ENCODE results near the gene SUPT5H.
"Not testable (repeated sequence)": the region's sequence is repeated elsewhere in the genome, so short reads cannot be mapped to it uniquely, and the experiment has no call there.

SUPT5H gene

GRCh38 chr19:39470724-39471339 is 25.4 kb downstream of the SUPT5H start:
- Histone ChIP-seq H3K79me2 (ENCODE audit: control insufficient read depth, insufficient read depth, low read length, unreplicated experiment) (no peaks in the 10 kb centered on the region), H3K4me1 (ENCODE audit: control insufficient read depth, insufficient read depth, low read length, unreplicated experiment) (no peaks in the 10 kb centered on the region), H3K27ac (ENCODE audit: low read depth, low read length) (no peak overlapping the region), H3K4me3 (ENCODE audit: low read depth, low read length) (no peak overlapping the region), H3K27me3 (ENCODE audit: insufficient read depth, low read length) (no peaks in the 10 kb centered on the region), H2AFZ (ENCODE audit: low read length, unreplicated experiment) (no peak overlapping the region), H3K36me3 (ENCODE audit: insufficient read depth, low read length) (peaks cover 4% of the 10 kb centered on the region)

DNA sequence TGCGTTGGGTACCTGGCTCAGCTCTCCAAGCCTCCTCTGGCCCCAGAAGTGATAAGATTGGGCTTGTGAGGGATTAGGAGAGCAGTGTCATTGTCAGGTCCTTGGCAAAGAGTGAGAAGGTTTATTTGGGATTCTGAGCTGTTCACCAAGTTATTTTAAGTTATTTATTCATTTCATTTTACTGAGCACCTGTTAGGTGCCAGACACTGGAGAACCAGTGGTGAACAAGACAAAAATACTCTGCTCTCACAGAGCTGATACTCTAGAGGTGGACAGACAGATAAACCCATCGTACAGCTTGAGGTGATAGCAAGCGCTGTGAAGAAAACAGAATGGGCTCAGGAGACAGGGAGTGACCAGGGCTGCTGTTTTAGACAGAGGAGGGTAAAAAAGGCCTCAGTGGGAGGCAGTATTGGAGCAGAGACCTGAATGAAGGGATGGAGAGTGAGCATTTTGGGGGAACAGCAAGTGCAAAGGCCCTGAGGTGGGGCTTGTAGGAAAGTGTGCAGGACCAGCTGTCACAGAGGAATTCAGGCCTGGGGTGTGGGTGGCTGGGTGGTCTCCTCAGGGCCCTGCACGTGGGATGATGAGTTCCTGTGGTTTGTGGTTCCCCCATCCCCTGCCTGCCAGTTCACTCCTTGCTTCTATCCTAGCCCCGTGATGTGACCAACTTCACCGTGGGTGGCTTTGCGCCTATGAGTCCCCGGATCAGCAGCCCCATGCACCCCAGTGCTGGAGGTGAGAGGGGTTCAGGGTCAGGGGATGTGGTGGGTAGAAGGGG is 26.6 kb downstream of the SUPT5H start:
- H3K4me1 ChIP-seq (ENCODE audit: control insufficient read depth, insufficient read depth, low read length, unreplicated experiment), result no peaks in the 10 kb centered on the region
- no peaks in the 10 kb centered on the region for H3K79me2 ChIP-seq (ENCODE audit: control insufficient read depth, insufficient read depth, low read length, unreplicated experiment)
- no peak overlapping the region for H3K27ac ChIP-seq (ENCODE audit: low read depth, low read length)
- peaks cover 4% of the 10 kb centered on the region for H3K36me3 ChIP-seq (ENCODE audit: insufficient read depth, low read length)
- no peak overlapping the region for H2AFZ ChIP-seq (ENCODE audit: low read length, unreplicated experiment)
- no peaks in the 10 kb centered on the region for H3K27me3 ChIP-seq (ENCODE audit: insufficient read depth, low read length)
- no peak overlapping the region for H3K4me3 ChIP-seq (ENCODE audit: low read depth, low read length)

DNA sequence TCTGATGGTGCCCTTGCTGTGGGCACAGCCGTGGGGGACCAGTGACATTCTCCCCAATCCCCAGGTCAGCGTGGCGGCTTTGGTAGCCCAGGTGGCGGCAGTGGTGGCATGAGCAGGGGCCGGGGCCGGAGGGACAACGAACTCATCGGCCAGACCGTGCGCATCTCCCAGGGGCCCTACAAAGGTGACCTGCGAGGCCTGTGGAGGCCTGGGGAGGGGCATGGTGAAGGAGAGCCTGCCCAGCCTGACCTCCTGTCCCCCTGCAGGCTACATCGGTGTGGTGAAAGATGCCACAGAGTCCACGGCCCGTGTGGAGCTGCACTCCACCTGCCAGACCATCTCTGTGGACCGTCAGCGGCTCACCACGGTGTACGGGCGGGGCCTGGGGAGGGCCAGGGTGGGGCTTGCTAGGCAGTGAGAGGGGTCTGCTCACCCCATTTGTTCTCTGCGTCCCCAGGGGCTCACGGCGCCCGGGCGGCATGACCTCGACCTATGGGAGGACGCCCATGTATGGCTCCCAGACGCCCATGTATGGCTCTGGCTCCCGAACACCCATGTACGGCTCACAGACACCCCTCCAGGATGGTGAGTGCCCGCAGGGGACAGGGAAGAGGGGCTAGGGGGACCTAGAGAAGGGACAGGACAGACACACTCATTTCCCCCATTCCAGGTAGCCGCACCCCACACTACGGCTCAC is 27.5 kb downstream of the SUPT5H start:
- Histone ChIP-seq H3K27me3 (ENCODE audit: insufficient read depth, low read length) (no peaks in the 10 kb centered on the region), H3K4me1 (ENCODE audit: control insufficient read depth, insufficient read depth, low read length, unreplicated experiment) (no peaks in the 10 kb centered on the region), H2AFZ (ENCODE audit: low read length, unreplicated experiment) (no peak overlapping the region), H3K27ac (ENCODE audit: low read depth, low read length) (no peak overlapping the region), H3K4me3 (ENCODE audit: low read depth, low read length) (no peak overlapping the region), H3K79me2 (ENCODE audit: control insufficient read depth, insufficient read depth, low read length, unreplicated experiment) (no peaks in the 10 kb centered on the region), H3K36me3 (ENCODE audit: insufficient read depth, low read length) (peaks cover 4% of the 10 kb centered on the region)

DNA sequence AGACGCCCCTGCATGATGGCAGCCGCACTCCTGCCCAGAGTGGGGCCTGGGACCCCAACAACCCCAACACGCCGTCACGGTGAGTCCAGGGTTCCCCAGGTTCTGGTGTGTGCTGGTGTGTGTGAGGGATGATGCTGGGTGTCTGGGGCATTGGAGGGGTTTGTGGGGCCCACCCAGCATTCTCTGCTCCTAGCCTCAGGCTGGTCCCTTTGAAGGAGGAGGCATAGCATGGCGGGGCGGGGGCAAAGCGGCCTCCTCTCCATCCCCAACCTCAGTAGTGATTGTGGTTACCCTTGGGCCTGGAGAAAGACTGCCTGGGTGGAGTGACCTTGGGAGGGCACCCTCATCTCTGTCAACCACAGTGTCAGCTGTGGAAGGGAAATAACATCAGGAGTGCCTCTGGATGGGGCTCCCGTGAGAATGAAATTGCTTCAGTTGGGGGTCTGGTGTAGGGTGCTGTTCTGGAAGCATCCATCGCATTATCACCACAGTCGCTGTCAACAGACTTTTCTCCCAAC is 28.1 kb downstream of the SUPT5H start:
- Histone ChIP-seq H3K4me1 (ENCODE audit: control insufficient read depth, insufficient read depth, low read length, unreplicated experiment) (no peaks in the 10 kb centered on the region), H3K36me3 (ENCODE audit: insufficient read depth, low read length) (peaks cover 4% of the 10 kb centered on the region), H3K27me3 (ENCODE audit: insufficient read depth, low read length) (no peaks in the 10 kb centered on the region), H3K4me3 (ENCODE audit: low read depth, low read length) (no peak overlapping the region), H3K27ac (ENCODE audit: low read depth, low read length) (no peak overlapping the region), H3K79me2 (ENCODE audit: control insufficient read depth, insufficient read depth, low read length, unreplicated experiment) (no peaks in the 10 kb centered on the region), H2AFZ (ENCODE audit: low read length, unreplicated experiment) (no peak overlapping the region)

GRCh38 chr19:39474139-39474620 is 28.8 kb downstream of the SUPT5H start:
- Histone ChIP-seq H3K27ac (ENCODE audit: low read depth, low read length) (no peak overlapping the region), H3K4me1 (ENCODE audit: control insufficient read depth, insufficient read depth, low read length, unreplicated experiment) (no peaks in the 10 kb centered on the region), H3K79me2 (ENCODE audit: control insufficient read depth, insufficient read depth, low read length, unreplicated experiment) (no peaks in the 10 kb centered on the region), H3K36me3 (ENCODE audit: insufficient read depth, low read length) (peaks cover 4% of the 10 kb centered on the region), H2AFZ (ENCODE audit: low read length, unreplicated experiment) (no peak overlapping the region), H3K4me3 (ENCODE audit: low read depth, low read length) (no peak overlapping the region), H3K27me3 (ENCODE audit: insufficient read depth, low read length) (no peaks in the 10 kb centered on the region)

DNA sequence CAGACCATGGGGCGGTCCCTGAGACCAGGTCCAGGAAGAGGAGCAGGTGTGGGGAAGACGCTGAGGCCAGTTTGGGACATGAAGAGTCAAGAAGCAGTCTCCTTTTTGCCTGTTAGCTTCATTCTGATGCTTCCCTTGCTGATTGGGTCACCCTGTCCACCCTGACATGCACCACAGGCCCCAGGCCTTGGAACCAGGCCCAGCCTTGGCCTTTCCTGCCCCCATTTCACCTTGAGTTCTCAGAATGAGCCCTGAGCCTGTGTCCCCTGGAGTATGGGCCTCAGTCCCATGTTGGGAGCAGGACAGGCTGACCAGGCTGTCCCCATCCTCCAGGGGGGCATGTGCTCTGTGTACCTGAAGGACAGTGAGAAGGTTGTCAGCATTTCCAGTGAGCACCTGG is 30.4 kb downstream of the SUPT5H start:
- Histone ChIP-seq H3K79me2 (ENCODE audit: control insufficient read depth, insufficient read depth, low read length, unreplicated experiment) (peaks cover under 1% of the 10 kb centered on the region), H3K27ac (ENCODE audit: low read depth, low read length) (no peak overlapping the region), H2AFZ (ENCODE audit: low read length, unreplicated experiment) (no peak overlapping the region), H3K4me3 (ENCODE audit: low read depth, low read length) (no peak overlapping the region), H3K27me3 (ENCODE audit: insufficient read depth, low read length) (no peaks in the 10 kb centered on the region), H3K36me3 (ENCODE audit: insufficient read depth, low read length) (peaks cover 4% of the 10 kb centered on the region; the same call in 1 of the 2 replicates), H3K4me1 (ENCODE audit: control insufficient read depth, insufficient read depth, low read length, unreplicated experiment) (no peaks in the 10 kb centered on the region)

- not testable (repeated sequence) for H2AFZ ChIP-seq (ENCODE audit: low read length, unreplicated experiment); H3K36me3 ChIP-seq (ENCODE audit: insufficient read depth, low read length); H3K27ac ChIP-seq (ENCODE audit: low read depth, low read length); H3K4me3 ChIP-seq (ENCODE audit: low read depth, low read length); H3K4me1 ChIP-seq (ENCODE audit: control insufficient read depth, insufficient read depth, low read length, unreplicated experiment); H3K27me3 ChIP-seq (ENCODE audit: insufficient read depth, low read length)
- peaks cover 15% of the 10 kb centered on the region for H3K79me2 ChIP-seq (ENCODE audit: control insufficient read depth, insufficient read depth, low read length, unreplicated experiment)
Measured at GRCh38 chr19:39479319-39479801, 34.0 kb downstream of the SUPT5H start.

GRCh38 chr19:39479916-39480315 is 34.5 kb downstream of the SUPT5H start:
- peak overlapping the region; percentile 95; the same call in 1 of the 2 replicates for H3K4me3 ChIP-seq (ENCODE audit: low read depth, low read length)
- H3K4me1 ChIP-seq (ENCODE audit: control insufficient read depth, insufficient read depth, low read length, unreplicated experiment), result peaks cover 5% of the 10 kb centered on the region
- H3K27me3 ChIP-seq (ENCODE audit: insufficient read depth, low read length), result no peaks in the 10 kb centered on the region
- H3K79me2 ChIP-seq (ENCODE audit: control insufficient read depth, insufficient read depth, low read length, unreplicated experiment), result peaks cover 15% of the 10 kb centered on the region
- no peak overlapping the region for H3K27ac ChIP-seq (ENCODE audit: low read depth, low read length)
- H3K36me3 ChIP-seq (ENCODE audit: insufficient read depth, low read length), result no peaks in the 10 kb centered on the region
- peak overlapping the region; percentile 57 for H2AFZ ChIP-seq (ENCODE audit: low read length, unreplicated experiment)

- Histone ChIP-seq H3K4me3 (ENCODE audit: low read depth, low read length) (peak within 1 kb of the TSS; percentile 95), H3K79me2 (ENCODE audit: control insufficient read depth, insufficient read depth, low read length, unreplicated experiment) (peaks cover 15% of the 10 kb centered on the region), H3K27me3 (ENCODE audit: insufficient read depth, low read length) (no peaks in the 10 kb centered on the region), H2AFZ (ENCODE audit: low read length, unreplicated experiment) (peak within 1 kb of the TSS; percentile 57), H3K27ac (ENCODE audit: low read depth, low read length) (peak within 1 kb of the TSS; percentile 70; the same call in 1 of the 2 replicates), H3K36me3 (ENCODE audit: insufficient read depth, low read length) (no peaks in the 10 kb centered on the region), H3K4me1 (ENCODE audit: control insufficient read depth, insufficient read depth, low read length, unreplicated experiment) (peaks cover 5% of the 10 kb centered on the region)
Measured at GRCh38 chr19:39480337-39481228, 35.2 kb downstream of the SUPT5H start, which contains the start of gene TIMM50. TSS of gene TIMM50 (plus strand) at chr19:39480838. CDS start at chr19:39480854, 16 bp downstream.

GRCh38 chr19:39481229-39481545 is 35.8 kb downstream of the SUPT5H start:
- Histone ChIP-seq H2AFZ (ENCODE audit: low read length, unreplicated experiment) (peak overlapping the region; percentile 40), H3K27ac (ENCODE audit: low read depth, low read length) (peak overlapping the region; percentile 70; the same call in 1 of the 2 replicates), H3K79me2 (ENCODE audit: control insufficient read depth, insufficient read depth, low read length, unreplicated experiment) (peaks cover 15% of the 10 kb centered on the region), H3K4me1 (ENCODE audit: control insufficient read depth, insufficient read depth, low read length, unreplicated experiment) (peaks cover 5% of the 10 kb centered on the region), H3K36me3 (ENCODE audit: insufficient read depth, low read length) (no peaks in the 10 kb centered on the region), H3K4me3 (ENCODE audit: low read depth, low read length) (peak overlapping the region; percentile 95), H3K27me3 (ENCODE audit: insufficient read depth, low read length) (no peaks in the 10 kb centered on the region)
